ENCODE data around the gene HOXD8. TPM values are rescaled to one million over a fixed set of nuclear protein-coding genes. Genes with fewer than 3 reads are reported as not detected.

HOXD8 gene
- total RNA-seq, 1 donor: not detected

- Histone ChIP-seq H3K4me3 (ENCODE audit: low read length) (no peak overlapping the region), H3K9me3 (ENCODE audit: low read depth, low read length) (no peaks in the 10 kb centered on the region), H3K4me1 (ENCODE audit: insufficient read depth, low read length) (no peaks in the 10 kb centered on the region), H3K27me3 (ENCODE audit: insufficient read depth, low read length) (peaks cover 99% of the 10 kb centered on the region)
These were observed 39.7 kb downstream of the HOXD8 start for GRCh38 chr2:176169181-176169580.

DNA sequence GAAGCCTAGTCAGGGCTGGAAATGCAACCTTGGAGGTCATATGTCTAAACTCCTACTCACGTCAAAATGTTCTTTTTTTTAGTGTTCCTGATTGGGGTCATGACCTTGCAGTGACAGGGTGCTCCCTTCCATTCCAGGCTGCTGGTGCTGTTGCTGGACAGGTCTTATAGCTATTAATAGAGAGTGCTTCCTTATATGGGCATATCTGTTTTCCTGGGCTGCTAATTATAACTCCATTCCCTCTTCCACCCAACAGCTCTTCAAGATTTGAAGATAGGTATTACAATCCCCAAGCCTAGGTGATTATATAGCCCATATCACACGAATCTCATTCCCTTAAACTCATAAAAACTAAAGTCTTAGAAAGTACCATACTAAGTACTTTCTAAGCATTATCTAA is 40.2 kb downstream of the HOXD8 start:
- Histone ChIP-seq H3K9me3 (ENCODE audit: low read depth, low read length) (no peaks in the 10 kb centered on the region), H3K4me1 (ENCODE audit: insufficient read depth, low read length) (no peaks in the 10 kb centered on the region), H3K4me3 (ENCODE audit: low read length) (no peak overlapping the region), H3K27me3 (ENCODE audit: insufficient read depth, low read length) (peaks cover 99% of the 10 kb centered on the region)

DNA sequence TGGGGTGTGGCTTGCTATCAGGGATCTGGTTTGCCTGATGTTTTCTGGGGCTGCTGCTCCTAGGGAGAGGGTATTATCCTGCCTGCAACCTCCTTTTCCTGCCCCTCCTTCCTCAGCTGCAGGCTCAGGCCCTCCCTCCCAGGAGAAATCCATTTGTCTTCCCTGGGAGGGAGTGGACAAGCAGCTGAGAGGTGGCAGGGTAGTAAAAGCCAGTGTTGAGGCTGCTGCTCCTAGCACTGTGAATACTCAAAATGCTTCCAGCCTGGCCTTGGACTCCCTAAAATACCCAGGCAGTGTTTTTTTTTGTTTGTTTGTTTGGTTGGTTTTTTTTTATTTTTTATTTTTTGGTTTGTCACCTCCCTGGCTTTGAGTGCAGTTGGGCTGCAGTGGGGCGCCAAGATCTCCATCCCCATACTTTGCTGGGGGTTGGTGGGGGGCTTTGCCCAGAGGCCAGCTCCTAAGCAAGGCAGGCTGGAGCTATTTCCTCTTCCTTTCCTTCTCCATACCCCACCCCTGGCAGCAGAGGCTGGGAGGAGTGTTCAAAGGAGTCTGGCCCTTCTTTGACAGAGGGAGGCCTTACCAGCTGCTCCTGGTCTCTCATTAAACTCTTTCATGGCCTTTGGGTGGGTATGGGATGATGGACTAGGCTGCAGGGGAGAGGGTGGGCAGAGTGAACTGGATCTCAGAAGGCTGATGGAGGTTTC is 41.2 kb downstream of the HOXD8 start:
- no peak overlapping the region for H3K4me3 ChIP-seq (ENCODE audit: low read length)
- peaks cover 99% of the 10 kb centered on the region for H3K27me3 ChIP-seq (ENCODE audit: insufficient read depth, low read length)
- no peaks in the 10 kb centered on the region for H3K9me3 ChIP-seq (ENCODE audit: low read depth, low read length)
- no peaks in the 10 kb centered on the region for H3K4me1 ChIP-seq (ENCODE audit: insufficient read depth, low read length)

- Histone ChIP-seq H3K4me3 (ENCODE audit: low read length) (no peak overlapping the region), H3K4me1 (ENCODE audit: insufficient read depth, low read length) (no peaks in the 10 kb centered on the region), H3K27me3 (ENCODE audit: insufficient read depth, low read length) (peaks cover 99% of the 10 kb centered on the region), H3K9me3 (ENCODE audit: low read depth, low read length) (no peaks in the 10 kb centered on the region)
These were observed 42.0 kb downstream of the HOXD8 start for GRCh38 chr2:176171351-176172006.

GRCh38 chr2:176172007-176172894 is 42.7 kb downstream of the HOXD8 start:
- peaks cover 99% of the 10 kb centered on the region for H3K27me3 ChIP-seq (ENCODE audit: insufficient read depth, low read length)
- H3K9me3 ChIP-seq (ENCODE audit: low read depth, low read length): no peaks in the 10 kb centered on the region
- no peaks in the 10 kb centered on the region for H3K4me1 ChIP-seq (ENCODE audit: insufficient read depth, low read length)
- H3K4me3 ChIP-seq (ENCODE audit: low read length): no peak overlapping the region

- H3K4me3 ChIP-seq (ENCODE audit: low read length): no peak overlapping the region
- H3K4me1 ChIP-seq (ENCODE audit: insufficient read depth, low read length): no peaks in the 10 kb centered on the region
- no peaks in the 10 kb centered on the region for H3K9me3 ChIP-seq (ENCODE audit: low read depth, low read length)
- H3K27me3 ChIP-seq (ENCODE audit: insufficient read depth, low read length): peaks cover 99% of the 10 kb centered on the region
These were observed 43.5 kb downstream of the HOXD8 start for GRCh38 chr2:176172895-176173566.

GRCh38 chr2:176173567-176174381 is 44.3 kb downstream of the HOXD8 start:
- Histone ChIP-seq H3K4me1 (ENCODE audit: insufficient read depth, low read length) (no peaks in the 10 kb centered on the region), H3K4me3 (ENCODE audit: low read length) (no peak overlapping the region), H3K9me3 (ENCODE audit: low read depth, low read length) (no peaks in the 10 kb centered on the region), H3K27me3 (ENCODE audit: insufficient read depth, low read length) (peaks cover 100% of the 10 kb centered on the region)

GRCh38 chr2:176174382-176174823 is 44.9 kb downstream of the HOXD8 start:
- Histone ChIP-seq H3K9me3 (ENCODE audit: low read depth, low read length) (no peaks in the 10 kb centered on the region), H3K4me1 (ENCODE audit: insufficient read depth, low read length) (no peaks in the 10 kb centered on the region), H3K27me3 (ENCODE audit: insufficient read depth, low read length) (peaks cover 100% of the 10 kb centered on the region), H3K4me3 (ENCODE audit: low read length) (no peak overlapping the region)

DNA sequence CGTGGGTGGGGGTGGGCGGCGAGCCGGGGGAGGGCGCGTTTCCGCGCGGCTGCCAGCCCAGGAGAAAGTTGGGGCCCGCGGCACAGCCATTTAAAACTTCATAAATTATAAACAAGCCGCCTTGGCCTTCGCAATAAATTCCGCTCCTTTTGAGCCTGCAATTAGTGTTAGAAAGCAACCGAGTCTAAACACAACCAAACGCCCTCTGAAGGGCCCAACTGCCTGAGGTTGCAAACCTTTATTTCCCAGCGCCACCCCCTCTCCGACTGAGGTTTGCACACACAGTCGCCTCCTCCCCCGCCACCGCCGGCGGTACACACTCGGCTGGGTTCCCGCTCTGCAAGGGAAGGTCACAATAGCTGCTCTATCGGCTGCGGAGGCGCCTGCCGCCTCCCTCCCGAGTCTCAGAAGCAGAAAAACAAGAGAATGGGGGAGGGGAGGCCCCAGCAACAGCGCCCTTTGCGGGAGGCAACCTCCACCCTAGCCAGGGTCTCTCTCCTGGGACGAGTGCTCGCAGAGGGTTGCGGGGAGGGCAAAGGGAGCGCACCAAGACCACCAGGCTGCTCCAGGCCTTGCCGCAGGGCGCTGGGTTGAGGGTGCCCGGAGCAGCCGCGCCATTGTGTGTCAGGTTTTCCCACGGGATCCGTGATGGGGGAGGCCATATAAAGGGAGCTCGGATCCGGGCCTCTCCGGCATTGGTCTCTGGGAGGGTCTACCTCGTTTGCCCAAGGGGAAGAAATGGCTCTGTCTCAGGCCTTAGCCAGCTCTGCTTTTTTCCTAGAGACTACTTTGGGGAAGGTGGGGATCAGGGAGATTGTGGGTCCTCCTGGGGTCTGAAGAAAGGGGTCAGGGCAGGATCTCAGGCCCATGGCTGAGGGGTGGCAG is 45.6 kb downstream of the HOXD8 start:
- Histone ChIP-seq H3K9me3 (ENCODE audit: low read depth, low read length) (no peaks in the 10 kb centered on the region), H3K27me3 (ENCODE audit: insufficient read depth, low read length) (peaks cover 100% of the 10 kb centered on the region), H3K4me3 (ENCODE audit: low read length) (no peak overlapping the region), H3K4me1 (ENCODE audit: insufficient read depth, low read length) (no peaks in the 10 kb centered on the region)

DNA sequence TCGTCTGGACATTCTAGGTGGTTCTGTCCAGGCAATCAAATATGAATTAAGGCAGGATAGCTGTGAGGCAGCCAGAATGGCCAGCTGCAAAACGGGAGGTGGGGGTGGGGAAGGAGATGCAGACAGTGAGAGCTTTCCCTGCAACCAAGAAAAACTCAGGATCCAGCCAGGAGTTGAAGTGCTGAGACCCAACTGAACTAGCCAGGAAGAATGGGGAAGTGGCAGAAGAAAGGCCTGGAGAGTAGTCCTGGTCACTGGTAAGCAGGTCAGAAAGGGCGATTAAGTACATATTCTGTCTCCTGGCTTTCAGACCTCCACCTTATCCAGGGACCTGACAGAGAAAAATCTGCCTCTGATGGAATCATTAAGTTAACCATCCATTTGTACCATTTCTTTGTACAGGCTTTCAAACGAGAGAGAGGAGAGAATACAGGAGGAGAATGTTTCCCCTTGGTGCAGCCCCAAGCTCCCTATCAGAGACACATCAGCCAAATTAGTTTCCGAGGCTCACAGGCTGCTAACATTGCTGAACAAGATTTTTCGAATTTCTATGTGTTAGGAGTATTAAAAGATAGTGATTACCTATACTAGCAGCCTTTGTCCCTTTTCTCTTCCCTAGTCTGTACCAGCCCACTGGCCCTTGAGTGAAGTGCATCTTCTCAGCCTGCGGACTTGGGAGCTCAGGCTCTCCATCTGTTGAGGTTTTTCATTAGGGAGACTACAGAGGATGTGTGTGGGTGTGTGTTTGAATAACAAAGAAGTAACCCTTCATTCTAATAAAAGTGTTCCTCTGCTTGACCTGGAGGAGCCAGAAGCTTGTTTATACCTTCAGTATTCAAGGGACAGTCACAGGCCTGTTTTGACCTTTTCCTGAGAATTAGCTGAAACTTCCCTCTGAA is 46.5 kb downstream of the HOXD8 start:
- Histone ChIP-seq H3K4me3 (ENCODE audit: low read length) (no peak overlapping the region), H3K9me3 (ENCODE audit: low read depth, low read length) (no peaks in the 10 kb centered on the region), H3K27me3 (ENCODE audit: insufficient read depth, low read length) (peaks cover 100% of the 10 kb centered on the region), H3K4me1 (ENCODE audit: insufficient read depth, low read length) (no peaks in the 10 kb centered on the region)

DNA sequence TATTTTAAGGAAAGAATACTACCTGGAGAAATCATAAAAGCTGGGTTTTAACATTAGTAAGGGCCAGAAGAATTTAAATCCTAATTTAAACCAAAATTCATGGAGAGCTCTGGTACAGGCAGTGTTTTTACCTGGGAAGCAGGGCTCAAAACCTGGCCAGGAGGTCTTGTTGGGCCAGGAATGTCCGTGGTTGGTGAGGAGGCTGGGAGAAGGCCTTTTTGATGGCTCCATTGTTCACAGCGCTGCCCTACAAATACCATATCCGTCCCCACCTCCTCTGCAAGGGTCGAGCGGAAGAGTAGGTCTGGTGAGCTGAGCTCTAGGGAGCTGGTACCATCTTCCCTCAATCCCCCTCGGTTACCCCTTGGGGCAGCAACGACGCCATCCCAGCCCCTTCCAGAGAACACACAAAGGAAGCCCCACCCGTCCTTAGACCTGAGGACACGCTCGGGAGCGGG is 48.1 kb downstream of the HOXD8 start:
- peaks cover 96% of the 10 kb centered on the region for H3K27me3 ChIP-seq (ENCODE audit: insufficient read depth, low read length)
- H3K4me3 ChIP-seq (ENCODE audit: low read length): no peak overlapping the region
- H3K9me3 ChIP-seq (ENCODE audit: low read depth, low read length): no peaks in the 10 kb centered on the region
- no peaks in the 10 kb centered on the region for H3K4me1 ChIP-seq (ENCODE audit: insufficient read depth, low read length)

DNA sequence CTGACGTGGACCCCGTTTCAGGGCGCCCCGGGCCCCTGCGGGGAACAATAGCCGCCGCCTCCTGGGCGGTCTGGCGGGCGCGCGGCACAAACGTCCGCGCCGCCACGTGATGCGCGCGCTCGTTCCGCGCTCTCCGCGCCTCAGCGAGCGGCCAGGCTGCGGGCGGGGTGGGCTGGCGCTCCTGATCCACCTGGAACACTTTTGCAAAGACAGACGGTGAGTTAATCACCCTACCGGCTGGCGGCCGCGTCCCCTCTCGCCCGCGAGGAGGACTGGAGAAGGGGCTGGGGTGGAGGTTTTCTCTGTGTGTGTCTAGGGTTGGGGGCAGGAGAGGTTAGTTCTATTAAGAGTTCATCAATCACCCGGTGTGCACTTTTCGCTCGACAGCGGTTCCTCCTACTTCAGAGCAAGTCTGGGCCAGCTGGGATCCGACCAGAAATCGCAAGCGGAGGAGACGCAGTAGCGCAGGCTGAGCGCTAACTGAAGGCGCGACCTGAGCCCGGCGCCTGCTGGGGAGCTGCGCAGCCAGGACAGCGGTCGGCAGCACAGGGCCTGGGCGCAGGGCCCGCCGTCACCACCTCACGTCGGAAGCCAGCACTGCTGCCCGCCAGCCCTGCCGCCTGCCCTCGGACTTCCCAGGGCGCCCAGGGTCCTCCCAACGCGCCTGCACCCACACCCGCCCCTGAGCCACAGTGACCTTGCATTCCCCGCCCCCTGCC is 48.7 kb downstream of the HOXD8 start:
- Histone ChIP-seq H3K4me1 (ENCODE audit: insufficient read depth, low read length) (no peaks in the 10 kb centered on the region), H3K4me3 (ENCODE audit: low read length) (no peak overlapping the region), H3K27me3 (ENCODE audit: insufficient read depth, low read length) (peaks cover 96% of the 10 kb centered on the region), H3K9me3 (ENCODE audit: low read depth, low read length) (no peaks in the 10 kb centered on the region)

Measured in mononuclear cell (primary cell).